Endothelial cell of umbilical vein (primary cell): ENCODE data around the gene MRTFA. TPM values are rescaled to one million over a fixed set of nuclear protein-coding genes. Genes with fewer than 3 reads are reported as not detected.
A peak's percentile ranks its signal among the peaks of the same experiment; 100 is the strongest.

Source experiments
- BruUV-seq: library from RNA; stranded (reverse); fragments of 400-500 nt; replicated peaks from 2 replicates; lab custom pipeline; 2021; lab: Mats Ljungman, UMichigan
- CTCF ChIA-PET: fragments of 300-600, 350-600 bp; sonication (Branson Sonifier 250); formaldehyde crosslinking; loops from one replicate; lab custom pipeline; 2021; ENCODE audit warnings: antibody characterized with exemption, inconsistent platforms; lab: Charles Lee
- POLR2A ChIA-PET: fragments of 300-600, 350-600 bp; sonication (Branson Sonifier 250); formaldehyde crosslinking; loops from one replicate; lab custom pipeline; 2021; ENCODE audit warnings: antibody characterized with exemption, inconsistent platforms; lab: Charles Lee
- DNase-seq: peaks from one replicate; pipeline ENCODE4 v3.0.0-alpha.2; 2011; ENCODE audit warnings: low read depth, low spot score
- FAIRE-seq: peaks from 2 replicates; lab custom pipeline; 2011; peaks lifted over from hg19 to GRCh38; lab: Jason Lieb, UNC
- H2AFZ ChIP-seq: 2 replicates; pipeline ENCODE4 v1.6.0; 2012; ENCODE audit warnings: low read depth, low read length, control low read depth, inconsistent platforms
- H3K27ac ChIP-seq: 2 replicates; pipeline ENCODE4 v1.5.1; 2011; ENCODE audit warnings: low read depth, mild to moderate bottlenecking, control low read depth, low read length, moderate library complexity; ENCODE audit not compliant: insufficient read depth
- H3K27me3 ChIP-seq, 2 experiments: 2 replicates each; pipeline versions ENCODE4 v1.6.0 to v1.6.1; 2011; ENCODE audit warnings: low read length in 2 of 2, mixed read lengths in 1 of 2; ENCODE audit not compliant: control insufficient read depth in 2 of 2, insufficient read depth in 2 of 2
- H3K36me3 ChIP-seq, 2 experiments: 2 replicates in 1 of 2; 3 replicates in 1 of 2; pipeline ENCODE4 v1.5.1; 2011; ENCODE audit warnings: low read length in 2 of 2, mild to moderate bottlenecking in 1 of 2, moderate library complexity in 1 of 2; ENCODE audit not compliant: control insufficient read depth in 2 of 2, insufficient read depth in 2 of 2; ENCODE audit errors: extremely low read depth in 1 of 2
- H3K4me1 ChIP-seq: 3 replicates; pipeline ENCODE4 v1.5.1; 2011; ENCODE audit warnings: mild to moderate bottlenecking, low read length; ENCODE audit not compliant: control insufficient read depth, insufficient read depth; ENCODE audit errors: extremely low read depth
- H3K4me2 ChIP-seq: 2 replicates; pipeline ENCODE4 v1.6.1; 2011; ENCODE audit warnings: low read length, control low read depth, mixed read lengths; ENCODE audit not compliant: insufficient read depth
- H3K4me3 ChIP-seq, 3 experiments: fragments of 200-600 bp in 1 of 3; sonication (generic), shearing (Covaris generic) in 1 of 3; replicated peaks in 1 of 3; 2 replicates each; pipeline ENCODE4 v1.5.1; 2011 to 2016; ENCODE audit warnings: control low read depth in 3 of 3, low read length in 3 of 3, mild to moderate bottlenecking in 2 of 3, inconsistent platforms in 1 of 3, low read depth in 1 of 3, moderate library complexity in 1 of 3; ENCODE audit not compliant: insufficient read depth in 1 of 3
- H3K79me2 ChIP-seq: 2 replicates; pipeline ENCODE4 v1.6.0; 2012; ENCODE audit warnings: low read length, inconsistent platforms; ENCODE audit not compliant: control insufficient read depth, insufficient read depth
- H3K9ac ChIP-seq: replicated peaks from 2 replicates; pipeline ENCODE3; 2011; ENCODE audit warnings: low read length, control low read depth; ENCODE audit not compliant: insufficient read depth; ENCODE audit errors: extremely low read depth
- H3K9me1 ChIP-seq: replicated peaks from 3 replicates; pipeline ENCODE4 v1.6.0; 2011; ENCODE audit warnings: mild to moderate bottlenecking, low read length; ENCODE audit not compliant: control insufficient read depth, insufficient read depth; ENCODE audit errors: extremely low read depth
- H3K9me3 ChIP-seq: replicated peaks from 2 replicates; pipeline ENCODE4 v1.5.1; 2012; ENCODE audit warnings: low read length, inconsistent platforms; ENCODE audit not compliant: control insufficient read depth, insufficient read depth
- H4K20me1 ChIP-seq: replicated peaks from 2 replicates; pipeline ENCODE3; 2011; ENCODE audit warnings: mild to moderate bottlenecking, low read length; ENCODE audit not compliant: control insufficient read depth, insufficient read depth; ENCODE audit errors: extremely low read depth
- EZH2 ChIP-seq: IDR thresholded peaks from 2 replicates; pipeline ENCODE4 v1.6.1; 2012; ENCODE audit warnings: borderline replicate concordance, low read depth, mild to moderate bottlenecking, moderate library complexity, low read length, inconsistent platforms; ENCODE audit not compliant: severe bottlenecking
- FOS ChIP-seq: IDR thresholded peaks from 2 replicates; pipeline ENCODE4 v1.6.1; 2011; ENCODE audit warnings: mild to moderate bottlenecking, low read length, moderate library complexity, borderline replicate concordance; ENCODE audit not compliant: insufficient read depth
- GATA2 ChIP-seq: IDR thresholded peaks from 2 replicates; pipeline ENCODE4 v1.7.0; 2011; ENCODE audit warnings: low read depth, mild to moderate bottlenecking, moderate library complexity, mixed read lengths, low read length; ENCODE audit not compliant: insufficient read length, insufficient read depth
- JUN ChIP-seq: IDR thresholded peaks from 2 replicates; pipeline ENCODE4 v1.6.1; 2011; ENCODE audit warnings: borderline replicate concordance, low read depth; ENCODE audit not compliant: insufficient read length, insufficient read depth
- MYC ChIP-seq: IDR thresholded peaks from one replicate; pipeline ENCODE4 v1.6.1; 2011; ENCODE audit warnings: mild to moderate bottlenecking, low read depth, low read length
- POLR2A ChIP-seq: IDR thresholded peaks from 2 replicates; pipeline ENCODE4 v1.6.1; 2012; ENCODE audit warnings: low read depth, mild to moderate bottlenecking, control low read depth, low read length
- POLR2AphosphoS5 ChIP-seq: IDR thresholded peaks from 2 replicates; pipeline ENCODE4 v1.6.1; 2012; ENCODE audit warnings: low read depth, mild to moderate bottlenecking, control low read depth, low read length, moderate library complexity; ENCODE audit not compliant: insufficient read depth
- dilution Hi-C: fragments of 300-500 bp; cut with MboI; formaldehyde crosslinking; loops from one replicate; pipeline ENCODE4 v1.15.0; 2019; ENCODE audit warnings: low sequenced_read_pairs; ENCODE audit not compliant: extremely low pct_ligation_motif_present
- intact Hi-C: fragments of 100-400 bp; cut with micrococcal nuclease; formaldehyde crosslinking; loops from one replicate; pipeline ENCODE4 v1.10.0; 2022
- polyA plus RNA-seq, 4 experiments: library from polyadenylated mRNA; depleted of rRNA in 3 of 4; stranded (reverse) in 3 of 4; unstranded in 1 of 4; fragments of >200 nt; gene quantifications; 2 replicates each; pipeline versions ENCODE4 v1.2.1 to v1.2.3, GENCODE V29; 2011 to 2012; ENCODE audit warnings: missing spikeins in 1 of 4
- total RNA-seq: library from RNA; stranded (reverse); gene quantifications from 2 replicates; pipeline ENCODE4 v1.2.3, GENCODE V29; 2021
- TF ChIP-seq, protein P1 (sequence below): IDR thresholded peaks from 2 replicates; pipeline ENCODE4 v1.6.1; 2011; ENCODE audit not compliant: insufficient read depth, insufficient read length
- TF ChIP-seq, protein P2 (sequence below), 2 donors: IDR thresholded peaks; 1 replicate in 1 of 2; 2 replicates in 1 of 2; pipeline ENCODE4 v1.5.1; 2011; ENCODE audit warnings: low read length in 2 of 2, mild to moderate bottlenecking in 2 of 2, moderate library complexity in 2 of 2, control low read depth in 1 of 2, inconsistent platforms in 1 of 2, low read depth in 1 of 2; ENCODE audit not compliant: insufficient read depth in 1 of 2; ENCODE audit errors: extremely low read depth in 1 of 2

Gene MRTFA
- total and polyA plus RNA-seq, 2 donors (not counting 3 experiments of a cell fraction or from before 2014, with no cell fraction given): 13.6 to 44.1 TPM

DNA sequence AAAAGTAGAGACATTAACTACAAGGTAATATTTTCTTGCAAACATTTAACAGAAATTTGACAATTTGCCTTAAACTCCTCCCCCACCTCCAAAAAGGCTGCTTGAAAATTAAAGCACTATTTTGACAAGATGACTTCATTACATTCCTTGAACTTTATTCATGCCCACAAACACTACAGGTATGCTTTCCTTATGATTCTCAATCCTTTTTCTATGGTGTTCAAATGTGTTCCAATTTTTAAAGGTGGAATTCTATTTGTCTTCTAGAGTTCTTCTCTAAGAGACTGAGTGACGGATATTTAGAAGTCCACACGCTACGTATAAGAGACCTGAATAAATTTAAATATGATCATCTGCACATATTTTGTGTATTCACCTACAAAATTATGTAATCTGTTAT lies 69.4 kb downstream of the MRTFA start:
- no peak overlapping the region for H3K9ac ChIP-seq
- peaks cover 6% of the 10 kb centered on the region for H4K20me1 ChIP-seq
- no peak for TF ChIP-seq POLR2AphosphoS5
- TF ChIP-seq POLR2A: no peak
- TF ChIP-seq MYC: no peak
- TF ChIP-seq, protein P1, sequence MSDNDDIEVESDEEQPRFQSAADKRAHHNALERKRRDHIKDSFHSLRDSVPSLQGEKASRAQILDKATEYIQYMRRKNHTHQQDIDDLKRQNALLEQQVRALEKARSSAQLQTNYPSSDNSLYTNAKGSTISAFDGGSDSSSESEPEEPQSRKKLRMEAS: no peak
- TF ChIP-seq, protein P2, sequence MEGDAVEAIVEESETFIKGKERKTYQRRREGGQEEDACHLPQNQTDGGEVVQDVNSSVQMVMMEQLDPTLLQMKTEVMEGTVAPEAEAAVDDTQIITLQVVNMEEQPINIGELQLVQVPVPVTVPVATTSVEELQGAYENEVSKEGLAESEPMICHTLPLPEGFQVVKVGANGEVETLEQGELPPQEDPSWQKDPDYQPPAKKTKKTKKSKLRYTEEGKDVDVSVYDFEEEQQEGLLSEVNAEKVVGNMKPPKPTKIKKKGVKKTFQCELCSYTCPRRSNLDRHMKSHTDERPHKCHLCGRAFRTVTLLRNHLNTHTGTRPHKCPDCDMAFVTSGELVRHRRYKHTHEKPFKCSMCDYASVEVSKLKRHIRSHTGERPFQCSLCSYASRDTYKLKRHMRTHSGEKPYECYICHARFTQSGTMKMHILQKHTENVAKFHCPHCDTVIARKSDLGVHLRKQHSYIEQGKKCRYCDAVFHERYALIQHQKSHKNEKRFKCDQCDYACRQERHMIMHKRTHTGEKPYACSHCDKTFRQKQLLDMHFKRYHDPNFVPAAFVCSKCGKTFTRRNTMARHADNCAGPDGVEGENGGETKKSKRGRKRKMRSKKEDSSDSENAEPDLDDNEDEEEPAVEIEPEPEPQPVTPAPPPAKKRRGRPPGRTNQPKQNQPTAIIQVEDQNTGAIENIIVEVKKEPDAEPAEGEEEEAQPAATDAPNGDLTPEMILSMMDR (IDR thresholded peaks at IDR 0.05; ENCODE audit: extremely low read depth in 1 of 2, insufficient read depth in 1 of 2, low read depth in 1 of 2, low read length in 2 of 2): no peak
- no peak for TF ChIP-seq JUN
- TF ChIP-seq GATA2: no peak
- TF ChIP-seq EZH2: no peak
- no peak for TF ChIP-seq FOS
- no peak overlapping the region for H2AFZ ChIP-seq
- H3K9me3 ChIP-seq: no peaks in the 10 kb centered on the region
- dilution Hi-C loops: no loop called here
- no peak overlapping the region for H3K4me3 ChIP-seq
- H3K9me1 ChIP-seq: no peaks in the 10 kb centered on the region
- FAIRE-seq: peak; percentile 31
- no peak overlapping the region for H3K27ac ChIP-seq
- ChIA-PET CTCF (no interaction called here), POLR2A (no interaction called here)
- intact Hi-C loops: no loop called here
- no TSS peak for BruUV-seq
- no peak overlapping the region for H3K4me2 ChIP-seq
- H3K27me3 ChIP-seq: no peaks in the 10 kb centered on the region
- no peaks in the 10 kb centered on the region for H3K36me3 ChIP-seq
- peaks cover 37% of the 10 kb centered on the region for H3K79me2 ChIP-seq
- no peak for DNase-seq
- no peaks in the 10 kb centered on the region for H3K4me1 ChIP-seq
